Measurements from ENCODE around the gene SGK2. TPM values are rescaled to one million over a fixed set of nuclear protein-coding genes. Genes with fewer than 3 reads are reported as not detected.
A peak's percentile ranks its signal among the peaks of the same experiment; 100 is the strongest.

The SGK2 gene
- polyA plus RNA-seq, 2 of the 4 experiments (the other 2 are of a cell fraction): 9.4 to 12.2 TPM

DNA sequence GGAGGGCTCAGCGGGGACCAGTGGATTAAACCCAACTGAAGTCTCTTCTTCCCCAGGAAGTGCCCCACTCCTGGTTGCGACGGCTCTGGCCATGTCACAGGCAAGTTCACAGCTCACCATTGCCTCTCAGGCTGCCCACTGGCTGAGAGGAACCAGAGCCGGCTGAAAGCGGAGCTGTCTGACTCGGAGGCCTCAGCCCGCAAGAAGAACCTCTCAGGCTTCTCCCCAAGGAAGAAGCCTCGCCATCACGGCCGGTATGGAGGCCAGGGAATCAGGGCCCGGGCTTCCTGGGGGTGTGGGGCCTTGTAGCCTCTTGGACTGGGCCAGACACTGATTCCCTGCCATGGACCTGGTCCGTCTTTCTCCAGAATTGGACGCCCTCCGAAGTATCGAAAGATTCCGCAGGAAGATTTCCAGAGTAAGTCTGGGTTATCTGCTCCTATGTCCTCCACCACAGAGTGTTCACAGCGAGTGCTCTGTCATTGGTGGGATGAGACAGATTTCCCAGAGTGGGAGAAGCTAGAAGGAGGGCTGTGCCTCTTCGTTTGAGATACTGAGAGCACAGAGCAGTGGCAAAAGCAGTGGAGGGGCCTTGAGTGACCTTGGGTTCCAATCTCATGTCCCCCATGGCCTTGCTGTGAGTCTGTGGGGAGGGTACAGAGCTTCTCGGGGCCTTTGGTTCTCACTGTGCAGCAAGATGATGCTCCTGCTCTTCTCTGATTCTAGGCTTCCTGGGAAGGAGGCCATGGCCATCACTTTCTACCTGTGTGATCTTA lies 22.6 kb upstream of the SGK2 start:
- H3K4me3 ChIP-seq: no peak overlapping the region
- DNase-seq (ENCODE audit: low read depth in 1 of 2, low spot score in 1 of 2) (no peak), FAIRE-seq (no peak), ATAC-seq (no peak)
- CTCF ChIA-PET: interaction anchor here (1.1 to 6.3 kb wide), 10 partner anchors 7 to 556 kb away, joined by 3 to 109 read pairs (median 24); partner anchors contain the start of genes IFT52 and SGK2
- H3K4me1 ChIP-seq: peaks cover 4% of the 10 kb centered on the region; the same call in 2 of the 3 replicates
- H3K9me3 ChIP-seq: no peaks in the 10 kb centered on the region
- TF ChIP-seq ZC3H11A (IDR thresholded peaks at IDR 0.05) (no peak), NFE2L2 (conservative IDR thresholded peaks at IDR 0.05; ENCODE audit: low read length) (no peak), RAD21 (conservative IDR thresholded peaks at IDR 0.05 in 1 of 2, IDR thresholded peaks at IDR 0.05 in 1 of 2) (no peak), CHD4 (IDR thresholded peaks at IDR 0.05; ENCODE audit: borderline replicate concordance) (no peak), HDAC2 (IDR thresholded peaks at IDR 0.05) (no peak)
- no peak overlapping the region for H3K27ac ChIP-seq
- H3K4me2 ChIP-seq: no peak overlapping the region
- POLR2A ChIA-PET: no interaction called here
- 70% methylated on average over 17 of the region's 19 CpGs for WGBS (ENCODE audit: missing lambda C conversion rate)

GRCh38 chr20:43536817-43537440 lies 21.9 kb upstream of the SGK2 start:
- no peak for DNase-seq (ENCODE audit: low read depth in 1 of 2, low spot score in 1 of 2)
- Histone ChIP-seq H3K4me2 (no peak overlapping the region), H3K9me3 (no peaks in the 10 kb centered on the region), H3K4me1 (peaks cover 7% of the 10 kb centered on the region; the same call in 2 of the 3 replicates), H3K4me3 (no peak overlapping the region), H3K27ac (no peak overlapping the region)
- POLR2A ChIA-PET: no interaction called here
- TF ChIP-seq RCOR1 (IDR thresholded peaks at IDR 0.05; ENCODE audit: low read depth, low read length) (no peak), JUN (IDR thresholded peaks at IDR 0.05) (no peak), HOXA7 (CRISPR knock-in tag; IDR thresholded peaks at IDR 0.05) (no peak), EP300 (IDR thresholded peaks at IDR 0.05) (no peak), FOXS1 (CRISPR knock-in tag; IDR thresholded peaks at IDR 0.05) (no peak), RFX5 (IDR thresholded peaks at IDR 0.05) (no peak)
- TF ChIP-seq, protein P1, sequence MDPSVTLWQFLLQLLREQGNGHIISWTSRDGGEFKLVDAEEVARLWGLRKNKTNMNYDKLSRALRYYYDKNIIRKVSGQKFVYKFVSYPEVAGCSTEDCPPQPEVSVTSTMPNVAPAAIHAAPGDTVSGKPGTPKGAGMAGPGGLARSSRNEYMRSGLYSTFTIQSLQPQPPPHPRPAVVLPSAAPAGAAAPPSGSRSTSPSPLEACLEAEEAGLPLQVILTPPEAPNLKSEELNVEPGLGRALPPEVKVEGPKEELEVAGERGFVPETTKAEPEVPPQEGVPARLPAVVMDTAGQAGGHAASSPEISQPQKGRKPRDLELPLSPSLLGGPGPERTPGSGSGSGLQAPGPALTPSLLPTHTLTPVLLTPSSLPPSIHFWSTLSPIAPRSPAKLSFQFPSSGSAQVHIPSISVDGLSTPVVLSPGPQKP (IDR thresholded peaks at IDR 0.05; ENCODE audit: low read depth, low read length): no peak
- TF ChIP-seq, protein P2, sequence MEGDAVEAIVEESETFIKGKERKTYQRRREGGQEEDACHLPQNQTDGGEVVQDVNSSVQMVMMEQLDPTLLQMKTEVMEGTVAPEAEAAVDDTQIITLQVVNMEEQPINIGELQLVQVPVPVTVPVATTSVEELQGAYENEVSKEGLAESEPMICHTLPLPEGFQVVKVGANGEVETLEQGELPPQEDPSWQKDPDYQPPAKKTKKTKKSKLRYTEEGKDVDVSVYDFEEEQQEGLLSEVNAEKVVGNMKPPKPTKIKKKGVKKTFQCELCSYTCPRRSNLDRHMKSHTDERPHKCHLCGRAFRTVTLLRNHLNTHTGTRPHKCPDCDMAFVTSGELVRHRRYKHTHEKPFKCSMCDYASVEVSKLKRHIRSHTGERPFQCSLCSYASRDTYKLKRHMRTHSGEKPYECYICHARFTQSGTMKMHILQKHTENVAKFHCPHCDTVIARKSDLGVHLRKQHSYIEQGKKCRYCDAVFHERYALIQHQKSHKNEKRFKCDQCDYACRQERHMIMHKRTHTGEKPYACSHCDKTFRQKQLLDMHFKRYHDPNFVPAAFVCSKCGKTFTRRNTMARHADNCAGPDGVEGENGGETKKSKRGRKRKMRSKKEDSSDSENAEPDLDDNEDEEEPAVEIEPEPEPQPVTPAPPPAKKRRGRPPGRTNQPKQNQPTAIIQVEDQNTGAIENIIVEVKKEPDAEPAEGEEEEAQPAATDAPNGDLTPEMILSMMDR (IDR thresholded peaks at IDR 0.05): no peak
- CTCF ChIA-PET: interaction anchor here (0.6 to 6.3 kb wide), 18 partner anchors 7 to 555 kb away, joined by 3 to 109 read pairs (median 16); partner anchors contain the start of genes IFT52 and SGK2
- ATAC-seq: no peak
- WGBS (ENCODE audit: missing lambda C conversion rate): 49% methylated on average over 2 of the region's 2 CpGs
- FAIRE-seq: no peak

DNA sequence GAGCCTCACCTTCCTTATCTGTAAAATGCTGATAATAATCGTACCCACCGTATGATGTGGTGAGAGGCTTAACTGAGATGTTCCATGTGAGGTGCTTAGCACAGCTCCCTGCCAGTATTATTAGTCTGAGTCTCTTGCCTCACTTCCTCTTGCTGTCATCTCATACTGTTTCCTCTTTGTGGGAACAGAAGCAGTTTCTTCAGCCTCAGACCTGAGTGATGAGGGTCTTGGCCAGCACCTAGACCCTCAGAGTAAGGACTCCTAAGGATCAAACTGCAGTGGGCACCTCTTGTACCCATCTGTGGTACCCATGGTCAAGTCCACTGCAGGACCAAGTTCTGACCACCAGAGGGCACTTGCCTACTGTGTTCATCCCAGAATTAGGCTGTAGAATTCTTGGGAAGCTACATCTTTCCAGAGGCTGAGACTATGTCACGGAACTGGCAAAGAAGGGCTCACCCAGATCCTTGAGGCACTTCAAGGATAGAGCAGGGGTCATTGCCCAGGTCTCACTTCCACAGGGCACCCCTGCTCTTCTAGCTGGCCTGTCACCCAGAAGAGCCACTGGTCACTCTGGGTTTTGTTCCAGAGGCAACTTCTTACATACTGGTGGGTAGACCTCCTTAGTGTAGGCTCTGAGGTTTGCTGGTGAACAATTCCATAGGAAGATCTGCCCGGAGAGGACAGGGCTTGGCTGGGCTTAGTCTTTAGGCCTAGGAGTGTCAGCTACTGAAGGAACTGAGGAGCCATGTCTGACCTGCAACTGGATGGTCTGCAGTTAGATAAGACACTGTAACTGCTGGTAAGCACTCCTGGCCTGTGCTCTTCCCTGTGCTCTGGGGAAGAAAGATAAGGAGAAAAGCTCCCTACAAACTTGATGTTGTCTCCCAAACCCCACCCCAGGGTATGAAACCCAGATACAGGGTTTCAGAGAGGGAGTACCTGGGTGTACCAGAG lies 20.6 kb upstream of the SGK2 start:
- Histone ChIP-seq H3K4me2 (no peak overlapping the region), H3K4me1 (peaks cover 7% of the 10 kb centered on the region; the same call in 2 of the 3 replicates), H3K9me3 (no peaks in the 10 kb centered on the region), H3K27ac (0 out of 6 replicates have a peak overlapping the region, but pooled peaks of 1 of the 2 experiments have one; percentile 20), H3K4me3 (no peak overlapping the region)
- ATAC-seq (peak; percentile 78 to 91), DNase-seq (ENCODE audit: low read depth in 1 of 2, low spot score in 1 of 2) (peak; percentile 49 to 63), FAIRE-seq (no peak)
- ChIA-PET CTCF (interaction anchor here (0.6 to 6.3 kb wide), 68 partner anchors 8 to 653 kb away, joined by 3 to 109 read pairs (median 5); partner anchors contain the start of genes GTSF1L, IFT52, L3MBTL1 and SGK2), POLR2A (interaction anchor here (0.6 to 0.7 kb wide), 3 partner anchors 53 to 674 kb away, joined by 3 read pairs; partner anchors contain the start of gene IFT52)
- TF ChIP-seq RAD21 (conservative IDR thresholded peaks at IDR 0.05 in 1 of 2, IDR thresholded peaks at IDR 0.05 in 1 of 2) (peak; percentile 91 to 95), SMC3 (IDR thresholded peaks at IDR 0.05) (peak; percentile 94), ZFP36 (IDR thresholded peaks at IDR 0.05; ENCODE audit: borderline replicate concordance, partially characterized antibody) (no peak)
- TF ChIP-seq, protein P2 (IDR thresholded peaks at IDR 0.05): peak; percentile 92
- WGBS (ENCODE audit: missing lambda C conversion rate): 21% methylated on average over 4 of the region's 4 CpGs
